Activated naive CD8-positive, alpha-beta T cell (primary cell): Measurements from ENCODE around the gene KBTBD2.
"Not testable (repeated sequence)": the region's sequence is repeated elsewhere in the genome, so short reads cannot be mapped to it uniquely, and the experiment has no call there.

Source experiments
- H3K27ac Mint-ChIP-seq: one replicate; pipeline ENCODE4 v1.8.0; 2021; ENCODE audit warnings: mixed read lengths
- H3K27me3 Mint-ChIP-seq: one replicate; pipeline ENCODE4 v1.8.0; 2021; ENCODE audit warnings: mixed read lengths
- H3K36me3 Mint-ChIP-seq: one replicate; pipeline ENCODE4 v1.8.0; 2021; ENCODE audit warnings: mixed read lengths
- H3K4me1 Mint-ChIP-seq: one replicate; pipeline ENCODE4 v1.8.0; 2021; ENCODE audit warnings: low read depth, mixed read lengths
- H3K4me3 Mint-ChIP-seq: one replicate; pipeline ENCODE4 v1.8.0; 2021; ENCODE audit warnings: mild to moderate bottlenecking, mixed read lengths
- H3K9me3 Mint-ChIP-seq: one replicate; pipeline ENCODE4 v1.8.0; 2021; ENCODE audit warnings: low read depth, mixed read lengths

KBTBD2 gene

GRCh38 chr7:32881074-32881982, 10.2 kb downstream of the KBTBD2 start:
- Mint-ChIP-seq H3K9me3 (no peaks in the 10 kb centered on the region), H3K4me3 (no peak overlapping the region), H3K27me3 (no peaks in the 10 kb centered on the region), H3K36me3 (peaks cover 3% of the 10 kb centered on the region), H3K4me1 (peaks cover 60% of the 10 kb centered on the region), H3K27ac (peak overlapping the region; percentile 14)

GRCh38 chr7:32879460-32879859, 12.1 kb downstream of the KBTBD2 start:
- no peaks in the 10 kb centered on the region for H3K27me3 Mint-ChIP-seq
- H3K4me3 Mint-ChIP-seq: peak overlapping the region; percentile 20
- H3K27ac Mint-ChIP-seq: peak overlapping the region; percentile 41
- no peaks in the 10 kb centered on the region for H3K9me3 Mint-ChIP-seq
- peaks cover 56% of the 10 kb centered on the region for H3K4me1 Mint-ChIP-seq
- H3K36me3 Mint-ChIP-seq: peaks cover 8% of the 10 kb centered on the region

GRCh38 chr7:32878023-32878422, 13.5 kb downstream of the KBTBD2 start:
- not testable (repeated sequence) for H3K9me3 Mint-ChIP-seq, H3K36me3 Mint-ChIP-seq, H3K27me3 Mint-ChIP-seq, H3K27ac Mint-ChIP-seq, H3K4me3 Mint-ChIP-seq
- peaks cover 46% of the 10 kb centered on the region for H3K4me1 Mint-ChIP-seq

GRCh38 chr7:32872421-32872820, 19.1 kb downstream of the KBTBD2 start:
- Mint-ChIP-seq H3K4me1 (peaks cover 28% of the 10 kb centered on the region), H3K36me3 (peaks cover 19% of the 10 kb centered on the region)

GRCh38 chr7:32871624-32872371, 19.8 kb downstream of the KBTBD2 start:
- Mint-ChIP-seq H3K27me3 (no peaks in the 10 kb centered on the region), H3K4me3 (no peak overlapping the region), H3K36me3 (peaks cover 20% of the 10 kb centered on the region), H3K9me3 (no peaks in the 10 kb centered on the region), H3K4me1 (peaks cover 24% of the 10 kb centered on the region), H3K27ac (peak overlapping the region; percentile 43)

More at GRCh38 chr7:32872421-32872820, 19.1 kb downstream of the KBTBD2 start:
- H3K9me3 Mint-ChIP-seq: no peaks in the 10 kb centered on the region
- no peaks in the 10 kb centered on the region for H3K27me3 Mint-ChIP-seq
- no peak overlapping the region for H3K27ac Mint-ChIP-seq
- no peak overlapping the region for H3K4me3 Mint-ChIP-seq

GRCh38 chr7:32870298-32870697, 21.3 kb downstream of the KBTBD2 start:
- no peaks in the 10 kb centered on the region for H3K9me3 Mint-ChIP-seq
- peaks cover 16% of the 10 kb centered on the region for H3K4me1 Mint-ChIP-seq
- peaks cover 28% of the 10 kb centered on the region for H3K36me3 Mint-ChIP-seq
- H3K27ac Mint-ChIP-seq: no peak overlapping the region
- no peak overlapping the region for H3K4me3 Mint-ChIP-seq
- no peaks in the 10 kb centered on the region for H3K27me3 Mint-ChIP-seq

- no peak overlapping the region for H3K27ac Mint-ChIP-seq
- H3K27me3 Mint-ChIP-seq: no peaks in the 10 kb centered on the region
- no peaks in the 10 kb centered on the region for H3K9me3 Mint-ChIP-seq
- peaks cover 27% of the 10 kb centered on the region for H3K36me3 Mint-ChIP-seq
- no peak overlapping the region for H3K4me3 Mint-ChIP-seq
- peaks cover 14% of the 10 kb centered on the region for H3K4me1 Mint-ChIP-seq
Observed at GRCh38 chr7:32869716-32870115, 21.8 kb downstream of the KBTBD2 start.

- peaks cover 14% of the 10 kb centered on the region for H3K4me1 Mint-ChIP-seq
- no peak overlapping the region for H3K27ac Mint-ChIP-seq
- no peak overlapping the region for H3K4me3 Mint-ChIP-seq
- peaks cover 4% of the 10 kb centered on the region for H3K9me3 Mint-ChIP-seq
- no peaks in the 10 kb centered on the region for H3K27me3 Mint-ChIP-seq
- H3K36me3 Mint-ChIP-seq: peaks cover 29% of the 10 kb centered on the region
Observed at GRCh38 chr7:32868116-32868515, 23.4 kb downstream of the KBTBD2 start.

GRCh38 chr7:32865448-32866030, 26.0 kb downstream of the KBTBD2 start:
- Mint-ChIP-seq H3K36me3 (peaks cover 26% of the 10 kb centered on the region), H3K4me1 (peaks cover 2% of the 10 kb centered on the region), H3K4me3 (no peak overlapping the region), H3K27ac (no peak overlapping the region), H3K27me3 (no peaks in the 10 kb centered on the region), H3K9me3 (peaks cover 4% of the 10 kb centered on the region)

GRCh38 chr7:32863872-32864271, 27.7 kb downstream of the KBTBD2 start:
- H3K4me3 Mint-ChIP-seq, H3K27me3 Mint-ChIP-seq, H3K27ac Mint-ChIP-seq, H3K4me1 Mint-ChIP-seq, H3K9me3 Mint-ChIP-seq: not testable (repeated sequence)
- peaks cover 19% of the 10 kb centered on the region for H3K36me3 Mint-ChIP-seq

GRCh38 chr7:32860090-32860489, 31.5 kb downstream of the KBTBD2 start:
- Mint-ChIP-seq H3K4me1 (peaks cover 5% of the 10 kb centered on the region), H3K9me3 (peaks cover 4% of the 10 kb centered on the region), H3K27me3 (no peaks in the 10 kb centered on the region), H3K4me3 (no peak overlapping the region), H3K36me3 (peaks cover 3% of the 10 kb centered on the region), H3K27ac (no peak overlapping the region)

- Mint-ChIP-seq H3K9me3 (peaks cover 3% of the 10 kb centered on the region), H3K27me3 (peaks cover 5% of the 10 kb centered on the region), H3K36me3 (no peaks in the 10 kb centered on the region), H3K4me1 (peaks cover 5% of the 10 kb centered on the region), H3K4me3 (no peak overlapping the region), H3K27ac (no peak overlapping the region)
Observed at GRCh38 chr7:32858648-32859047, 32.9 kb downstream of the KBTBD2 start.

- H3K4me1 Mint-ChIP-seq, H3K27ac Mint-ChIP-seq, H3K9me3 Mint-ChIP-seq, H3K27me3 Mint-ChIP-seq, H3K36me3 Mint-ChIP-seq, H3K4me3 Mint-ChIP-seq: not testable (repeated sequence)
Observed at GRCh38 chr7:32857063-32857462, 34.5 kb downstream of the KBTBD2 start.

- not testable (repeated sequence) for H3K4me3 Mint-ChIP-seq, H3K4me1 Mint-ChIP-seq, H3K27ac Mint-ChIP-seq, H3K9me3 Mint-ChIP-seq, H3K36me3 Mint-ChIP-seq
- H3K27me3 Mint-ChIP-seq: peaks cover 11% of the 10 kb centered on the region
Observed at GRCh38 chr7:32855837-32856775, 35.5 kb downstream of the KBTBD2 start.
